Lung (tissue), 12 donors: ENCODE results near the gene ADRA1B. TPM values are rescaled to one million over a fixed set of nuclear protein-coding genes. Genes with fewer than 3 reads are reported as not detected.

Experiments
- ATAC-seq: fragments of 200-7000 bp; cut with Tn5 transposase; one replicate; pipeline ENCODE4 v1.9.1; 2020; ENCODE audit warnings: moderate number of reproducible peaks; ENCODE audit not compliant: insufficient read depth, low FRiP score
- DNase-seq, 3 donors: peaks; one replicate each; pipeline ENCODE4 v3.0.0-alpha.2; 2013 to 2017
- H3K27ac ChIP-seq, 2 donors: one replicate each; pipeline ENCODE4 v1.5.1; 2013; ENCODE audit warnings: mild to moderate bottlenecking in 2 of 2, moderate library complexity in 2 of 2, control low read depth in 1 of 2, inconsistent platforms in 1 of 2, low read depth in 1 of 2, low read length in 1 of 2
- H3K27me3 ChIP-seq, 3 donors: one replicate each; pipeline ENCODE4 v1.5.1; 2013; ENCODE audit warnings: low read length in 2 of 3; ENCODE audit not compliant: control insufficient read depth in 3 of 3, insufficient read depth in 3 of 3
- H3K36me3 ChIP-seq, 4 donors: one replicate each; pipeline ENCODE4 v1.5.1; 2013; ENCODE audit warnings: low read length in 4 of 4, mild to moderate bottlenecking in 1 of 4, moderate library complexity in 1 of 4; ENCODE audit not compliant: control insufficient read depth in 4 of 4, insufficient read depth in 4 of 4
- H3K4me1 ChIP-seq, 5 donors: one replicate each; pipeline ENCODE4 v1.5.1; 2013; ENCODE audit warnings: low read length in 5 of 5, mild to moderate bottlenecking in 2 of 5, moderate library complexity in 1 of 5; ENCODE audit not compliant: control insufficient read depth in 5 of 5, insufficient read depth in 5 of 5
- H3K4me3 ChIP-seq: one replicate; pipeline ENCODE4 v1.5.1; 2013; ENCODE audit warnings: mild to moderate bottlenecking, control low read depth, moderate library complexity
- H3K9ac ChIP-seq, 2 donors: one replicate each; pipeline ENCODE4 v1.5.1; 2013; ENCODE audit warnings: low read length in 2 of 2, control low read depth in 1 of 2; ENCODE audit not compliant: insufficient read depth in 1 of 2
- H3K9me3 ChIP-seq, 4 donors: one replicate each; pipeline ENCODE4 v1.5.1; 2013; ENCODE audit warnings: low read length in 3 of 4, mild to moderate bottlenecking in 1 of 4, moderate library complexity in 1 of 4; ENCODE audit not compliant: control insufficient read depth in 4 of 4, insufficient read depth in 3 of 4
- WGBS, 2 donors: extraction: QIAGEN DNeasy Blood & Tissue Kit; methylation state at CpG; one replicate each; pipeline ENCODE4 v1.1.7; 2013; 5-methylcytosine and 5-hydroxymethylcytosine counted together
- polyA plus RNA-seq, 2 donors: library from polyadenylated mRNA; stranded (reverse); fragments of 200-250 nt; gene quantifications; one replicate each; pipeline ENCODE4 v1.2.1, GENCODE V29; 2013
- total RNA-seq, 2 donors: library from RNA; depleted of rRNA in 1 of 2; stranded (reverse); fragments of >200 nt in 1 of 2; gene quantifications; one replicate each; pipeline ENCODE4 v1.2.1, GENCODE V29; 2014 to 2021
- TF ChIP-seq, protein P1 (sequence below): IDR thresholded peaks from 2 replicates; pipeline ENCODE4 v1.5.1; 2012; ENCODE audit warnings: mild to moderate bottlenecking; ENCODE audit errors: control extremely low read depth, extremely low read depth
- donor health status: control.
- donor health status: control.
- donor health status: Bipolar disorder and iron deficiency.
- donor health status: healthy.
- donor health status: DM: yes; HTN: yes; CAD: no.

ADRA1B gene
- total and polyA plus RNA-seq, 4 donors = 1.2 to 6.1 (median 2.3) TPM

DNA sequence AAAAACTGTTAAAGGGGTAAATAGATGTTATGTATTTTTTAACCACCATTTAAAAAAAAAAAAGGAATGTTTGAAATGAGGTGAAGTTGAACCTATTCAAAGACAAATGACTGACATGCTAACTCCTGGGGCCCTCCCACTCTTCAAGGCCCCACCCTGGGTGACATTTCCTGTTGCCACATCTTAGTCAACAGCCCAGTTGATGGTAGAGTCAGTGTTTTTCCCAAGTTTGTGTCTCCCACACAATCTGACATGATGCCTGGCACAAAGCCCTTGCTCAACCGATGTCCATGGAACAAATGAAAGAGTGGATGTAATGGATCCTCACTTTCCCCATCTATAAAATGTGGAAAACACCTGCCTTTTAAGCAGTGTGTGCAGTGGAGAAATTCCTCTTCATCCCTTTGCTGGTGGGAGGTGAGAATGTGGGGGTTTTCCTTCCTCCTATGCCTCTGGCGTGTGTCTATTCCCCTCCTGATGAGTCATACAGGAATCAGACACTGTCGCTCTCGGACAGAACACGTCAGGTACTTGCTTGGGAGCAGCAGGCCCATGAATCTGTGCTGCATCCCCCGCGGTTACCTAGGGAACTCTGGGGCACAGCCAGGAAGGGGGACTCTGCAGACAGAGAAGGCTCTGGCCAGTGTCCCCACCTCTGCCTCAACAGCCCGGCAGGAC is 13.7 kb upstream of the ADRA1B start:
- Histone ChIP-seq H3K36me3 (no peaks in the 10 kb centered on the region), H3K4me3 (no peak overlapping the region), H3K4me1 (peaks cover 0 to 7% (median 0%) of the 10 kb centered on the region in 5 donors), H3K9ac (no peak overlapping the region), H3K9me3 (no peaks in the 10 kb centered on the region), H3K27me3 (no peaks in the 10 kb centered on the region), H3K27ac (no peak overlapping the region)
- ATAC-seq (no peak), DNase-seq (no peak)
- TF ChIP-seq, protein P1, sequence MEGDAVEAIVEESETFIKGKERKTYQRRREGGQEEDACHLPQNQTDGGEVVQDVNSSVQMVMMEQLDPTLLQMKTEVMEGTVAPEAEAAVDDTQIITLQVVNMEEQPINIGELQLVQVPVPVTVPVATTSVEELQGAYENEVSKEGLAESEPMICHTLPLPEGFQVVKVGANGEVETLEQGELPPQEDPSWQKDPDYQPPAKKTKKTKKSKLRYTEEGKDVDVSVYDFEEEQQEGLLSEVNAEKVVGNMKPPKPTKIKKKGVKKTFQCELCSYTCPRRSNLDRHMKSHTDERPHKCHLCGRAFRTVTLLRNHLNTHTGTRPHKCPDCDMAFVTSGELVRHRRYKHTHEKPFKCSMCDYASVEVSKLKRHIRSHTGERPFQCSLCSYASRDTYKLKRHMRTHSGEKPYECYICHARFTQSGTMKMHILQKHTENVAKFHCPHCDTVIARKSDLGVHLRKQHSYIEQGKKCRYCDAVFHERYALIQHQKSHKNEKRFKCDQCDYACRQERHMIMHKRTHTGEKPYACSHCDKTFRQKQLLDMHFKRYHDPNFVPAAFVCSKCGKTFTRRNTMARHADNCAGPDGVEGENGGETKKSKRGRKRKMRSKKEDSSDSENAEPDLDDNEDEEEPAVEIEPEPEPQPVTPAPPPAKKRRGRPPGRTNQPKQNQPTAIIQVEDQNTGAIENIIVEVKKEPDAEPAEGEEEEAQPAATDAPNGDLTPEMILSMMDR = no peak
- 78% methylated on average over 8 of the region's 8 CpGs for WGBS, 2 donors

- no peaks in the 10 kb centered on the region for H3K36me3 ChIP-seq
- H3K4me3 ChIP-seq = no peak overlapping the region
- peaks cover 0 to 7% (median 0%) of the 10 kb centered on the region in 5 donors for H3K4me1 ChIP-seq
- no peaks in the 10 kb centered on the region for H3K27me3 ChIP-seq
- 89 to 97% methylated on average over 1 of the region's 1 CpG for WGBS, 2 donors
- no peaks in the 10 kb centered on the region for H3K9me3 ChIP-seq
- no peak for DNase-seq
- no peak for ATAC-seq
- TF ChIP-seq, protein P1 = no peak
- no peak overlapping the region for H3K27ac ChIP-seq
- no peak overlapping the region for H3K9ac ChIP-seq
These were observed 13.2 kb upstream of the ADRA1B start for GRCh38 chr5:159903131-159903530.

GRCh38 chr5:159904874-159905273 is 11.4 kb upstream of the ADRA1B start:
- WGBS, 2 donors = 77 to 89% methylated on average over 1 of the region's 1 CpG
- TF ChIP-seq, protein P1 = no peak

GRCh38 chr5:159905496-159905895 is 10.8 kb upstream of the ADRA1B start:
- Histone ChIP-seq H3K9me3 (no peaks in the 10 kb centered on the region), H3K36me3 (no peaks in the 10 kb centered on the region), H3K9ac (no peak overlapping the region), H3K4me3 (no peak overlapping the region), H3K27ac (no peak overlapping the region), H3K27me3 (no peaks in the 10 kb centered on the region), H3K4me1 (peaks cover 0 to 1% (median 0%) of the 10 kb centered on the region in 5 donors)
- DNase-seq (no peak), ATAC-seq (no peak)
- TF ChIP-seq, protein P1 = no peak

More at GRCh38 chr5:159904874-159905273, 11.4 kb upstream of the ADRA1B start:
- no peak for DNase-seq
- Histone ChIP-seq H3K36me3 (no peaks in the 10 kb centered on the region), H3K27ac (no peak overlapping the region), H3K9ac (no peak overlapping the region), H3K27me3 (no peaks in the 10 kb centered on the region), H3K4me1 (peaks cover 0 to 1% (median 0%) of the 10 kb centered on the region in 5 donors), H3K4me3 (no peak overlapping the region), H3K9me3 (no peaks in the 10 kb centered on the region)
- ATAC-seq = no peak
